Renal cortical epithelial cell (primary cell): Measurements from ENCODE around the gene VPS52. TPM values are rescaled to one million over a fixed set of nuclear protein-coding genes. Genes with fewer than 3 reads are reported as not detected.

ENCODE experiments used
- DNase-seq: peaks from one replicate; pipeline ENCODE4 v3.0.0-alpha.2; 2011; ENCODE audit warnings: low read depth
- total RNA-seq: library from RNA; depleted of rRNA; stranded (reverse); fragments of >200 nt; gene quantifications from 2 replicates; pipeline ENCODE4 v1.2.3, GENCODE V29; 2014

VPS52 gene
- total RNA-seq, 1 donor from 2014 or later = 40.4 TPM

DNA sequence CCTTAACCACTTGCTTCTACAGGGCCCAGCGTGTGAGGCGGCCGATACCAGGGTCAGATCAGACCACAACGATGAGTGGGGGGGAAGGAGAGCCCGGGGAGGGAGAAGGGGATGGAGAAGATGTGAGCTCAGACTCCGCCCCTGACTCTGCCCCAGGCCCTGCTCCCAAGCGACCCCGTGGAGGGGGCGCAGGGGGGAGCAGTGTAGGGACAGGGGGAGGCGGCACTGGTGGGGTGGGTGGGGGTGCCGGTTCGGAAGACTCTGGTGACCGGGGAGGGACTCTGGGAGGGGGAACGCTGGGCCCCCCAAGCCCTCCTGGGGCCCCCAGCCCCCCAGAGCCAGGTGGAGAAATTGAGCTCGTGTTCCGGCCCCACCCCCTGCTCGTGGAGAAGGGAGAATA, 60.5 kb downstream of the VPS52 start:
- no peak for DNase-seq

- no peak for DNase-seq
Measured at GRCh38 chr6:33209856-33210255, 61.8 kb downstream of the VPS52 start.

DNA sequence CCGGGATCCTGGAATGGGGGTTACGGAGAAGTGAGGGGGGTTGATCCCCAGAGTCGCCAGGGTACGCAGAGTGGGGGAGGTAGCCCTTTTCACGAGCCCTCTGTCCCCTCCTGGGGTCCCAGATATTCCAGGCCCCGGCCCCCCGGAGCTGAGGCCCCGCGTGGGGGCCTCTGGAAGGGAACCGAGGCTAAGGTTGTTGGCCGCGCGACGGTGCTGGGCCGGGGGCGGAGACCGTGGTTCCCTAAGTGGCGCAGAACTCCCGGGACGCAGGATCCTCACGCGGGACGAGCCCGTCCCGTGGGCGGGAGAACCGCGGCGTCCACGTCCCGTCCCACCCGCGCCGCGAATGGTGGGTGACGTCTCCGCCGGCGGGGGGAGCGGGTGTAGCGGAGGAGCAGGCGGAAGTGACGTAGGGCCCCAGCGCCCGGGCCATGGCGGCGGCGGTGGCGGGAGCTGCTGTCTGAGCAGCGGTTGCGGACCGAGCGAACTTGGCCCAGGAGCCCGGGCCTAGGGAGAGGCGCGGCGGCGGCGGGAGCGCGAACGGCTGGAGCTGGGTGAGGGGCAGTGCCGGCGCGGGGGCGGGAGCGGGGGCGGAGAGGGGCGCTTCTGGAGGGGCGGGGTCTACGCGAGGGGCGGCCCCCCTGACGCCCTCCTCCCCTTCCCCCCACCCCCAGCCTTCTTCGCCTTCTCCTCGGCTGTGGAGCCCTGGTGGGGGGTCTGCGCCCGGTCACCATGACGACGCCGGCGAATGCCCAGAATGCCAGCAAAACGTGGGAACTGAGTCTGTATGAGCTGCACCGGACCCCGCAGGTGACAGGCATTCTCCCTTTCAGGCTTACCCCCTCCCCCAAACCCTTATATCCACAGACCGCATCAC, 63.3 kb downstream of the VPS52 start, which contains the start of gene RING1:
Gene RING1, plus strand, starts transcription at position 410 of the 877 bp plus-strand sequence. Its CDS starts 323 bp downstream, at position 733.
- peak; percentile 29 for DNase-seq

DNA sequence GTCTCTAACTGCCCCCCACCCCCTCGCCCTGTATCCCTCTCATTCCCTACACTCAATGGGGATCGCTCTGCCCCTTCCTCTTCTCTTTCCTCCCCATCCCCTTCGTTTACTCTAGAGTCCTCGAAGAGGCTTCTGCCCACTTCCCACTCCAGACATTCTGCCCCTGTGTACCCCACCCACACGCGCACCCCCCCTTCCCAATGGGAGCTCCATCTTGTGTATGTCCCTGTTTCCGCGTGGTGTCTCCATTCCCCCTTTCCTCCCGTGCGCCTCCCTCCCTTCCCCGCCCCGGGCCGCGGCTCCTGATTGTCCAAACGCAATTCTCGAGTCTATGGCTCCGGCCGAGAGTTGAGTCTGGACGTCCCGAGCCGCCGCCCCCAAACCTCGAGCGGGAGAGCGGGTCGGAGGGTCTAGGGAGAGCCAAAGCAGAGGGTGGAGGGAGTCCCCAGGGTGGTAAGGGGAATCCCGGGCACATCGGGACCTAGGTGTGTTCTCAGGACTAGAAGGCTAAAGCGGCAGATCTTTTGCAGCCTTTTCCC, 64.1 kb downstream of the VPS52 start:
- DNase-seq = no peak

- DNase-seq = peak; percentile 53
Measured at GRCh38 chr6:33206864-33207551, 64.7 kb downstream of the VPS52 start.

GRCh38 chr6:33206027-33206863, 65.4 kb downstream of the VPS52 start:
- no peak for DNase-seq

- peak; percentile 75 for DNase-seq
Measured at GRCh38 chr6:33205191-33206026, 66.3 kb downstream of the VPS52 start.

GRCh38 chr6:33204415-33205190, 67.1 kb downstream of the VPS52 start, which contains the start of gene HSD17B8:
HSD17B8 (plus strand) TSS chr6:33204655; CDS start chr6:33204669, 14 bp downstream.
- DNase-seq = peak; percentile 81

- no peak for DNase-seq
Measured at GRCh38 chr6:33204165-33204414, 67.6 kb downstream of the VPS52 start.

DNA sequence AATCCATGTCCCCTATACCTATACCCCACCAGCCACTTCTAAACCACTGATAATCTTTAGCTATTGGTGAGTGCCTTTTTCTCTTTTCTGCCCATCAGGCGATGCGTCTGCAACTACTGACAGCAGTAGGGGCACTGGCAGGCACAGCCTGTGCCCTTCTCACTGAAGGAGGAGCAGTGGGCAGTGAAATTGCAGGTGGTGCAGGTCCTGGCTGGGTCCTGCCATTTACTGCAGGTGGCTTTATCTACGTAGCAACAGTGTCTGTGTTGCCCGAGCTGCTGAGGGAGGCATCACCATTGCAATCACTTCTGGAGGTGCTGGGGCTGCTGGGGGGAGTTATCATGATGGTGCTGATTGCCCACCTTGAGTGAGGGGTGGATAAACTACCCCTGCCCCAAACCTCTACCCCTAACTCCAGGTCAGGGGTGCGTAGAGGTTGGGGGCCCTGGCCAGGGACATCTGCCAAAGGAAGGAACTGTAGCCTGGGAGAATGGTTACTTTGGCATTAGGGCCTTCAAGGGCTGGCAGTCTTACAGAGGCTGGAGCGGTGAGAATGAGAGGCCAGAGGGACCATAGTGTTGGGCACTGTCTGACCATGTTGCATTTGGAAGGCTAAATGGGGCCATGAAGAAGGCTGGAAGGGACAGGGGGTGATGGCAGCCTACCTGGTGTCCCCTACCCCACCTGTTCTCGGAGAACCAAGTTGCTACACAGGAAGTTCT, 68.1 kb downstream of the VPS52 start:
- DNase-seq = no peak

DNA sequence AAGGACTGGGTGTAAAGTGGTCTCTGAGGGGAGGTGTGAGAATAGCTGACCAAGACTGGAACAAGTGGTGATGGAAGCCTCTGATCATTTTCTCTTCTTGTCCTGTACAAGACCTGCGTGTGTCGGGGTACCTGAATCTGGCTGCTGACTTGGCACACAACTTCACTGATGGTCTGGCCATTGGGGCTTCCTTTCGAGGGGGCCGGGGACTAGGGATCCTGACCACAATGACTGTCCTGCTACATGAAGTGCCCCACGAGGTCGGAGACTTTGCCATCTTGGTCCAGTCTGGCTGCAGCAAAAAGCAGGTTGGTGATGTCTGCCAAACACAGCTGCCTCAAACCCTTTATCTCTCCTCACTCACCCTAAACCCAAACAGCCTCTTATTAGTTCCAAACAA, 68.9 kb downstream of the VPS52 start:
- no peak for DNase-seq

- no peak for DNase-seq
Measured at GRCh38 chr6:33201935-33202334, 69.7 kb downstream of the VPS52 start.

GRCh38 chr6:33201147-33201545, 70.5 kb downstream of the VPS52 start:
- DNase-seq = no peak

Other genes with a start within 250 kb of the VPS52 start
- 7.0 and 9.7 TPM in 2 replicates for gene HLA-DPA1, start 198.2 kb downstream of the VPS52 start, total RNA-seq
- gene HLA-DPB1, start 195.9 kb downstream of the VPS52 start, total RNA-seq = 12.2 and 25.7 TPM in 2 replicates
- 0.17 and 0.20 TPM in 2 replicates for gene COL11A2, start 79.4 kb downstream of the VPS52 start, total RNA-seq
- gene RXRB, start 71.2 kb downstream of the VPS52 start, total RNA-seq = 16.8 and 28.0 TPM in 2 replicates
- 108 and 119 TPM in 2 replicates for gene SLC39A7, start 71.0 kb downstream of the VPS52 start, total RNA-seq
- 11.2 and 26.0 TPM in 2 replicates for gene HSD17B8, start 67.2 kb downstream of the VPS52 start, total RNA-seq
- 18.4 and 28.0 TPM in 2 replicates for gene RING1, start 63.4 kb downstream of the VPS52 start, total RNA-seq
- 1,432 and 3,352 TPM in 2 replicates for gene RPS18, start 199 bp upstream of the VPS52 start, total RNA-seq
- 2.7 and 5.9 TPM in 2 replicates for gene B3GALT4, start 5.2 kb upstream of the VPS52 start, total RNA-seq
- gene WDR46, start 17.4 kb upstream of the VPS52 start, total RNA-seq = 54.6 and 106 TPM in 2 replicates
- gene PFDN6, start 17.7 kb upstream of the VPS52 start, total RNA-seq = 30.7 and 41.5 TPM in 2 replicates
- gene RGL2, start 27.1 kb upstream of the VPS52 start, total RNA-seq = 34.5 and 34.9 TPM in 2 replicates
- gene TAPBP, start 42.2 kb upstream of the VPS52 start, total RNA-seq = 114 and 147 TPM in 2 replicates
- gene ZBTB22, start 45.9 kb upstream of the VPS52 start, total RNA-seq = 16.0 and 24.1 TPM in 2 replicates
- gene DAXX, start 51.1 kb upstream of the VPS52 start, total RNA-seq = 39.2 and 88.8 TPM in 2 replicates
- gene KIFC1, start 119.9 kb upstream of the VPS52 start, total RNA-seq = 0.70 and 10.9 TPM in 2 replicates
- gene PHF1, start 139.1 kb upstream of the VPS52 start, total RNA-seq = 11.1 and 16.7 TPM in 2 replicates
- gene CUTA, start 146.2 kb upstream of the VPS52 start, total RNA-seq = 74.7 and 90.5 TPM in 2 replicates
- gene SYNGAP1, start 148.2 kb upstream of the VPS52 start, total RNA-seq = 1.0 and 5.9 TPM in 2 replicates
- gene ZBTB9, start 182.7 kb upstream of the VPS52 start, total RNA-seq = 4.7 and 9.7 TPM in 2 replicates